Chondrocyte (in vitro differentiated cells): ENCODE results near the gene NTRK3. TPM values are rescaled to one million over a fixed set of nuclear protein-coding genes. Genes with fewer than 3 reads are reported as not detected.

ENCODE experiments used
- DNase-seq: peaks from one replicate; pipeline ENCODE4 v3.0.0; 2021; ENCODE audit warnings: mixed read lengths, low spot score
- H3K27ac Mint-ChIP-seq: one replicate; pipeline ENCODE4 v1.8.0; 2021; ENCODE audit warnings: mild to moderate bottlenecking, moderate library complexity, mixed read lengths; ENCODE audit not compliant: unreplicated experiment
- H3K27me3 Mint-ChIP-seq: 2 replicates; pipeline ENCODE4 v1.8.0; 2021; ENCODE audit warnings: low read depth, mixed read lengths
- H3K36me3 Mint-ChIP-seq: 2 replicates; pipeline ENCODE4 v1.8.0; 2021; ENCODE audit warnings: low read depth, mixed read lengths
- H3K4me1 Mint-ChIP-seq: 2 replicates; pipeline ENCODE4 v1.8.0; 2021; ENCODE audit warnings: low read depth, mild to moderate bottlenecking, mixed read lengths
- H3K4me3 Mint-ChIP-seq: one replicate; pipeline ENCODE4 v1.8.0; 2021; ENCODE audit warnings: mild to moderate bottlenecking, moderate library complexity, mixed read lengths; ENCODE audit not compliant: unreplicated experiment
- H3K9me3 Mint-ChIP-seq: 2 replicates; pipeline ENCODE4 v1.8.0; 2021; ENCODE audit warnings: low read depth, mixed read lengths
- CTCF ChIP-seq: fragments of 200-600 bp; sonication (generic); IDR thresholded peaks from 2 replicates; pipeline ENCODE4 v1.5.0; 2021; ENCODE audit warnings: antibody characterized with exemption, mild to moderate bottlenecking, moderate library complexity
- total RNA-seq: library from RNA; stranded (reverse); gene quantifications from 3 replicates; pipeline ENCODE4 v1.2.1, GENCODE V29; 2021

NTRK3 gene
- total RNA-seq, 1 donor from 2014 or later: not detected

- Mint-ChIP-seq H3K27me3 (peaks cover 2% of the 10 kb centered on the region), H3K4me1 (no peaks in the 10 kb centered on the region), H3K9me3 (peaks cover 3% of the 10 kb centered on the region), H3K4me3 (no peak overlapping the region), H3K27ac (no peak overlapping the region), H3K36me3 (no peaks in the 10 kb centered on the region)
- no peak for TF ChIP-seq CTCF
- no peak for DNase-seq
Measured at GRCh38 chr15:87829332-87830050, 427.0 kb downstream of the NTRK3 start.

GRCh38 chr15:87828608-87829007 is 427.9 kb downstream of the NTRK3 start:
- H3K27me3 Mint-ChIP-seq: peaks cover 2% of the 10 kb centered on the region
- peaks cover 3% of the 10 kb centered on the region for H3K9me3 Mint-ChIP-seq
- no peak for TF ChIP-seq CTCF
- H3K4me3 Mint-ChIP-seq: no peak overlapping the region
- H3K36me3 Mint-ChIP-seq: no peaks in the 10 kb centered on the region
- H3K27ac Mint-ChIP-seq: no peak overlapping the region
- no peak for DNase-seq
- no peaks in the 10 kb centered on the region for H3K4me1 Mint-ChIP-seq

GRCh38 chr15:87827131-87827530 is 429.4 kb downstream of the NTRK3 start:
- DNase-seq: no peak
- no peaks in the 10 kb centered on the region for H3K4me1 Mint-ChIP-seq
- no peak overlapping the region for H3K27ac Mint-ChIP-seq
- no peak overlapping the region for H3K4me3 Mint-ChIP-seq
- peaks cover 3% of the 10 kb centered on the region for H3K9me3 Mint-ChIP-seq
- TF ChIP-seq CTCF: no peak
- H3K36me3 Mint-ChIP-seq: no peaks in the 10 kb centered on the region
- H3K27me3 Mint-ChIP-seq: no peaks in the 10 kb centered on the region

- peaks cover 3% of the 10 kb centered on the region for H3K9me3 Mint-ChIP-seq
- no peak for TF ChIP-seq CTCF
- H3K27ac Mint-ChIP-seq: no peak overlapping the region
- no peaks in the 10 kb centered on the region for H3K4me1 Mint-ChIP-seq
- no peak for DNase-seq
- H3K4me3 Mint-ChIP-seq: no peak overlapping the region
- H3K36me3 Mint-ChIP-seq: no peaks in the 10 kb centered on the region
- no peaks in the 10 kb centered on the region for H3K27me3 Mint-ChIP-seq
Measured at GRCh38 chr15:87826119-87826747, 430.3 kb downstream of the NTRK3 start.

GRCh38 chr15:87818756-87819155 is 437.8 kb downstream of the NTRK3 start:
- no peak overlapping the region for H3K4me3 Mint-ChIP-seq
- TF ChIP-seq CTCF: no peak
- no peaks in the 10 kb centered on the region for H3K9me3 Mint-ChIP-seq
- no peak for DNase-seq
- no peak overlapping the region for H3K27ac Mint-ChIP-seq
- H3K4me1 Mint-ChIP-seq: peaks cover 15% of the 10 kb centered on the region
- no peaks in the 10 kb centered on the region for H3K27me3 Mint-ChIP-seq
- no peaks in the 10 kb centered on the region for H3K36me3 Mint-ChIP-seq
